ENCODE measurements around the gene GPR31.
"Not testable (repeated sequence)": the region's sequence is repeated elsewhere in the genome, so short reads cannot be mapped to it uniquely, and the experiment has no call there.

GPR31 gene

GRCh38 chr6:167157863-167158262, at the start of gene GPR31:
Gene GPR31 (minus strand): TSS chr6:167157980. CDS start chr6:167157831, 149 bp downstream.
- DNase-seq (ENCODE audit: low read depth): no peak

- no peak for DNase-seq (ENCODE audit: low read depth)
Measured at GRCh38 chr6:167207527-167207926, 49.7 kb upstream of the GPR31 start.

- not testable (repeated sequence) for DNase-seq (ENCODE audit: low read depth)
Measured at GRCh38 chr6:167205316-167205715, 47.5 kb upstream of the GPR31 start.

- DNase-seq (ENCODE audit: low read depth): not testable (repeated sequence)
Measured at GRCh38 chr6:167204059-167204348, 46.2 kb upstream of the GPR31 start.

- not testable (repeated sequence) for DNase-seq (ENCODE audit: low read depth)
Measured at GRCh38 chr6:167203261-167204058, 45.7 kb upstream of the GPR31 start.

- not testable (repeated sequence) for DNase-seq (ENCODE audit: low read depth)
Measured at GRCh38 chr6:167202613-167203012, 44.8 kb upstream of the GPR31 start.

- no peak for DNase-seq (ENCODE audit: low read depth)
Measured at GRCh38 chr6:167200806-167201205, 43.0 kb upstream of the GPR31 start.

GRCh38 chr6:167195941-167196610, 38.3 kb upstream of the GPR31 start:
- not testable (repeated sequence) for DNase-seq (ENCODE audit: low read depth)

- DNase-seq (ENCODE audit: low read depth): not testable (repeated sequence)
Measured at GRCh38 chr6:167193515-167194125, 35.8 kb upstream of the GPR31 start.

- DNase-seq (ENCODE audit: low read depth): not testable (repeated sequence)
Measured at GRCh38 chr6:167191043-167191583, 33.3 kb upstream of the GPR31 start.

- DNase-seq (ENCODE audit: low read depth): not testable (repeated sequence)
Measured at GRCh38 chr6:167187275-167187674, 29.5 kb upstream of the GPR31 start.

- DNase-seq (ENCODE audit: low read depth): not testable (repeated sequence)
Measured at GRCh38 chr6:167185101-167185500, 27.3 kb upstream of the GPR31 start.

- DNase-seq (ENCODE audit: low read depth): not testable (repeated sequence)
Measured at GRCh38 chr6:167182913-167183314, 25.1 kb upstream of the GPR31 start.

GRCh38 chr6:167181351-167181750, 23.6 kb upstream of the GPR31 start:
- not testable (repeated sequence) for DNase-seq (ENCODE audit: low read depth)

- not testable (repeated sequence) for DNase-seq (ENCODE audit: low read depth)
Measured at GRCh38 chr6:167180086-167180485, 22.3 kb upstream of the GPR31 start.

GRCh38 chr6:167178896-167179655, 21.3 kb upstream of the GPR31 start:
- DNase-seq (ENCODE audit: low read depth): not testable (repeated sequence)

- not testable (repeated sequence) for DNase-seq (ENCODE audit: low read depth)
Measured at GRCh38 chr6:167177271-167177670, 19.5 kb upstream of the GPR31 start.

GRCh38 chr6:167172011-167172410, 14.2 kb upstream of the GPR31 start:
- not testable (repeated sequence) for DNase-seq (ENCODE audit: low read depth)

- DNase-seq (ENCODE audit: low read depth): not testable (repeated sequence)
Measured at GRCh38 chr6:167171300-167171699, 13.5 kb upstream of the GPR31 start.

GRCh38 chr6:167169867-167170266, 12.1 kb upstream of the GPR31 start:
- not testable (repeated sequence) for DNase-seq (ENCODE audit: low read depth)

GRCh38 chr6:167168296-167168695, 10.5 kb upstream of the GPR31 start:
- DNase-seq (ENCODE audit: low read depth): not testable (repeated sequence)

- not testable (repeated sequence) for DNase-seq (ENCODE audit: low read depth)
Measured at GRCh38 chr6:167167699-167168098, 9.9 kb upstream of the GPR31 start.

Data from activated T-helper 9 cell treated with anti-CD3 and anti-CD28 coated beads, Interleukin-2, amount 50 U/mL, for 16 hours (primary cell).